GM12874 (cell line): ENCODE measurements around the gene PROK1.

Source experiments
- TF ChIP-seq, protein P1 (sequence below): IDR thresholded peaks from 2 replicates; pipeline ENCODE4 v1.5.1; 2011; ENCODE audit warnings: low read depth, mild to moderate bottlenecking, control low read depth, low read length, moderate library complexity; ENCODE audit not compliant: insufficient read depth

PROK1 gene

GRCh38 chr1:110463725-110464124 is 12.8 kb downstream of the PROK1 start:
- TF ChIP-seq, protein P1, sequence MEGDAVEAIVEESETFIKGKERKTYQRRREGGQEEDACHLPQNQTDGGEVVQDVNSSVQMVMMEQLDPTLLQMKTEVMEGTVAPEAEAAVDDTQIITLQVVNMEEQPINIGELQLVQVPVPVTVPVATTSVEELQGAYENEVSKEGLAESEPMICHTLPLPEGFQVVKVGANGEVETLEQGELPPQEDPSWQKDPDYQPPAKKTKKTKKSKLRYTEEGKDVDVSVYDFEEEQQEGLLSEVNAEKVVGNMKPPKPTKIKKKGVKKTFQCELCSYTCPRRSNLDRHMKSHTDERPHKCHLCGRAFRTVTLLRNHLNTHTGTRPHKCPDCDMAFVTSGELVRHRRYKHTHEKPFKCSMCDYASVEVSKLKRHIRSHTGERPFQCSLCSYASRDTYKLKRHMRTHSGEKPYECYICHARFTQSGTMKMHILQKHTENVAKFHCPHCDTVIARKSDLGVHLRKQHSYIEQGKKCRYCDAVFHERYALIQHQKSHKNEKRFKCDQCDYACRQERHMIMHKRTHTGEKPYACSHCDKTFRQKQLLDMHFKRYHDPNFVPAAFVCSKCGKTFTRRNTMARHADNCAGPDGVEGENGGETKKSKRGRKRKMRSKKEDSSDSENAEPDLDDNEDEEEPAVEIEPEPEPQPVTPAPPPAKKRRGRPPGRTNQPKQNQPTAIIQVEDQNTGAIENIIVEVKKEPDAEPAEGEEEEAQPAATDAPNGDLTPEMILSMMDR = no peak

GRCh38 chr1:110464340-110464739 is 13.4 kb downstream of the PROK1 start:
- TF ChIP-seq, protein P1 = no peak

- TF ChIP-seq, protein P1 = 0 out of 2 replicates have a peak, but pooled peaks have one; percentile 15
Measured at GRCh38 chr1:110465038-110465813, 14.3 kb downstream of the PROK1 start.

GRCh38 chr1:110465814-110466380 is 14.9 kb downstream of the PROK1 start:
- TF ChIP-seq, protein P1 = no peak

- TF ChIP-seq, protein P1 = no peak
Measured at GRCh38 chr1:110466646-110467280, 15.8 kb downstream of the PROK1 start.

GRCh38 chr1:110471131-110471530 is 20.2 kb downstream of the PROK1 start:
- TF ChIP-seq, protein P1 = no peak

- TF ChIP-seq, protein P1 = no peak
Measured at GRCh38 chr1:110472546-110472945, 21.6 kb downstream of the PROK1 start.
